ENCODE measurements around the gene DYNLT4. TPM values are rescaled to one million over a fixed set of nuclear protein-coding genes. Genes with fewer than 3 reads are reported as not detected.

Gene DYNLT4
- total and polyA plus RNA-seq, 8 donors = 0.38 to 25.5 (median 2.5) TPM; not detected in 4

DNA sequence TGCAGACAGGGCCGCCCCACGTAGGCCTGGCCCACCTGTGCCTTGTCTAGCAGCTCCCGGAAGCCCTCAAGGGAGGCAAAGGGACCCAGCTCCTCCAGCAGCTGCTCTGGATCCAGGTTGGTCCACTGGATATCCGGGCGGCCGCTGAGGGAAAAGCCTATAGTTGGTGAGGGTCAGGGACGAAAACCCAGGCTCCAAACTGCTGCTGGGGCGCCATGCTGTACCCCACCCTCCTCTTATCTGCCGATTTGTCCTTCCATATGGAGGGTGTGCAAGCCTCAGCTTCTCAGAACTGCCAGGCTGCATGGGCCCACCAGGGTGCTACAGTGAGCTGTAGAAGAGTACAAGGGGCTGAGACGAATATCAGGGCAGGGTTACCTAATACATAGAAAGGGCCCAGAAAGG, 23.8 kb upstream of the DYNLT4 start:
- intact Hi-C loops (cut with DNase I; ENCODE audit: low total_unique reads) = loop anchor here (10.0 kb wide), 1 partner anchor 174 kb away; no protein-coding TSS in a partner anchor
- Histone ChIP-seq H3K4me3 (no peak overlapping the region), H3K36me3 (no peaks in the 10 kb centered on the region), H3K4me1 (peaks cover 0 to 17% (median 5%) of the 10 kb centered on the region in 4 donors), H3K27me3 (no peaks in the 10 kb centered on the region), H3K9me3 (no peaks in the 10 kb centered on the region), H3K27ac (no peak overlapping the region)
- DNase-seq = no peak
- TF ChIP-seq POLR2AphosphoS5 (IDR thresholded peaks at IDR 0.05) = no peak
- TF ChIP-seq POLR2A (IDR thresholded peaks at IDR 0.05) = no peak
- TF ChIP-seq, protein P1, sequence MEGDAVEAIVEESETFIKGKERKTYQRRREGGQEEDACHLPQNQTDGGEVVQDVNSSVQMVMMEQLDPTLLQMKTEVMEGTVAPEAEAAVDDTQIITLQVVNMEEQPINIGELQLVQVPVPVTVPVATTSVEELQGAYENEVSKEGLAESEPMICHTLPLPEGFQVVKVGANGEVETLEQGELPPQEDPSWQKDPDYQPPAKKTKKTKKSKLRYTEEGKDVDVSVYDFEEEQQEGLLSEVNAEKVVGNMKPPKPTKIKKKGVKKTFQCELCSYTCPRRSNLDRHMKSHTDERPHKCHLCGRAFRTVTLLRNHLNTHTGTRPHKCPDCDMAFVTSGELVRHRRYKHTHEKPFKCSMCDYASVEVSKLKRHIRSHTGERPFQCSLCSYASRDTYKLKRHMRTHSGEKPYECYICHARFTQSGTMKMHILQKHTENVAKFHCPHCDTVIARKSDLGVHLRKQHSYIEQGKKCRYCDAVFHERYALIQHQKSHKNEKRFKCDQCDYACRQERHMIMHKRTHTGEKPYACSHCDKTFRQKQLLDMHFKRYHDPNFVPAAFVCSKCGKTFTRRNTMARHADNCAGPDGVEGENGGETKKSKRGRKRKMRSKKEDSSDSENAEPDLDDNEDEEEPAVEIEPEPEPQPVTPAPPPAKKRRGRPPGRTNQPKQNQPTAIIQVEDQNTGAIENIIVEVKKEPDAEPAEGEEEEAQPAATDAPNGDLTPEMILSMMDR (IDR thresholded peaks at IDR 0.05) = no peak
- 74 to 88% (median 82%) methylated on average over 7 to 10 of the region's 10 CpGs for WGBS, 5 donors

DNA sequence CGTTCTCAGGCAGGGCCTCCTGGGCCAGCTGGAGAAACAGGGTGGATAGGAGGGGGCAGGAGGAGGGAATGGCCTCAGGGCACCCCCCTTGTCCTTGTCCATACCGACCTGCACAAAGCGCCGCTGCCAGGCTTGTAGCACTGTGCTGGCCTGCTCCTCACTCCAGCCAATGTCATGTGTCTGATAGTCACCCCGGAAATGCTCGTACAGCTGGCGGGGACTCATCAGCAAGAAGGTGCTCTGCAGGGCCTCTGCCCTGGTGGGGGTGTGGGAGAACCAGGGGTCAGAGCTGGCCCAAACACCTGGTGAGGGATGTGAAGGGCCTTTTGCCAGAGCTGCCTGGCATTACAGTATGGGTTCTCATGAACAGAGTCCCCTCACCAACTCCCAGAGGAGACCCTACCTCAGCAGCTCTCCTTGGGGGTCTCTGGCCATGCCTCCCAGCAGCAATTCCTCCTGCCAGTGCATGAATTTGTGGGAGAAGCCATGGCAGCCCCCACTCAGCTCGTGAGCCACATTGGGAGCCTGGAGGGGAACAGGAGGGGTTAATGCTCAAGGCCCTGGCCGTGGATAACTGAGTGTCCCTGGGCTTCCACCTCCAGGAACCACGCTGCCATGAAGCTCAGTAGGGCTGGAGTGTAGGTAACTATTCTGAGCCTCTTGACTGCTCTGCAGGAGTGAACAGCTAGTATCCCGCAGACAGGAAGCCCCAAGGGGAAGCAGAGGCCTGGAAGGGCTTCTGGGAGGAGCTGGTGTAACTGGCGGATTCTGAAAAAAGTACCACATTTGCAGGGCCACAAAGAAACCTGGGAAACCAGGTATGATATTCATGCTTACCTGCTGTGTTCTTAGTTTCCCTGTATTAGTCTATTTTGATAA, 22.6 kb upstream of the DYNLT4 start:
- Histone ChIP-seq H3K4me3 (no peak overlapping the region), H3K4me1 (peaks cover 0 to 17% (median 3%) of the 10 kb centered on the region in 4 donors), H3K27me3 (no peaks in the 10 kb centered on the region), H3K27ac (no peak overlapping the region), H3K9me3 (no peaks in the 10 kb centered on the region), H3K36me3 (no peaks in the 10 kb centered on the region)
- intact Hi-C loops (cut with DNase I; ENCODE audit: low total_unique reads) = loop anchor here (10.0 kb wide), 1 partner anchor 175 kb away; no protein-coding TSS in a partner anchor
- DNase-seq = no peak
- no peak for TF ChIP-seq EP300 (IDR thresholded peaks at IDR 0.05)
- TF ChIP-seq, protein P1 (IDR thresholded peaks at IDR 0.05) = no peak
- TF ChIP-seq POLR2A (IDR thresholded peaks at IDR 0.05) = no peak
- 82 to 91% (median 85%) methylated on average over 8 to 12 of the region's 12 CpGs for WGBS, 5 donors

DNA sequence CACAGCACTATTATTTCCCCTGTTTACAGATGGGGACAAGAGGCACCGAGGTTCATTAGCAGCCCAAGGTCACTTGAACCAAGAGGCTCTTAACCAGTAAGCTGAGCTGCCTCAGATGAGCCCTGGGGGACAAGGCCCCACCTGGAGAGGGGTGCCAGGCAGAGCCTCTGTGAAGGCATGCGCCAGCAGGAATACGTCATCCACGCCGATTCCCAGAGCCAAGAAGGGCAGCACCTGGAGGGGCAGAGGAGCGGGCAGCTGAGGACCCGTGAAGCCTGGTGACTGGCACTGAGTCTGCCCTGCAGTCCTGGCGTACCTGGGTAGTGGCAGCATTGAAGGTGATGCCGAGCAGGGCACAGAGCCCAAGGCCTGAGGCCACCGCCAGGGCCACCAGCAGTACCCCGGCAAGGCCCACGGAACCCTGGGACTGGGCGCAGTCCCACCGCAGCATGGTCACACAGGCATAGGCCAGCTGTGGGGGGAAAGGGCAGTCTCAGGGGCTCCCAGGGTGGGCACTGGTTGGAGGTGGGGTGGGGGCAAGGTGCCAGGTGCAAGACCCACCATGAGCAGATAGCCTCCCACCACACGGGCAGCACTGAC, 21.8 kb upstream of the DYNLT4 start:
- H3K27ac ChIP-seq = no peak overlapping the region
- intact Hi-C loops (cut with DNase I; ENCODE audit: low total_unique reads) = no loop called here
- H3K4me3 ChIP-seq = no peak overlapping the region
- TF ChIP-seq EP300 (IDR thresholded peaks at IDR 0.05) = no peak
- no peak for TF ChIP-seq POLR2AphosphoS5 (IDR thresholded peaks at IDR 0.05)
- TF ChIP-seq, protein P1 (IDR thresholded peaks at IDR 0.05) = no peak
- no peak for TF ChIP-seq POLR2A (IDR thresholded peaks at IDR 0.05)
- H3K4me1 ChIP-seq = peaks cover 0 to 17% (median 3%) of the 10 kb centered on the region in 4 donors
- WGBS, 5 donors = 92 to 97% (median 95%) methylated on average over 10 to 15 of the region's 15 CpGs
- DNase-seq = no peak
- no peaks in the 10 kb centered on the region for H3K27me3 ChIP-seq
- no peaks in the 10 kb centered on the region for H3K36me3 ChIP-seq
- no peaks in the 10 kb centered on the region for H3K9me3 ChIP-seq

DNA sequence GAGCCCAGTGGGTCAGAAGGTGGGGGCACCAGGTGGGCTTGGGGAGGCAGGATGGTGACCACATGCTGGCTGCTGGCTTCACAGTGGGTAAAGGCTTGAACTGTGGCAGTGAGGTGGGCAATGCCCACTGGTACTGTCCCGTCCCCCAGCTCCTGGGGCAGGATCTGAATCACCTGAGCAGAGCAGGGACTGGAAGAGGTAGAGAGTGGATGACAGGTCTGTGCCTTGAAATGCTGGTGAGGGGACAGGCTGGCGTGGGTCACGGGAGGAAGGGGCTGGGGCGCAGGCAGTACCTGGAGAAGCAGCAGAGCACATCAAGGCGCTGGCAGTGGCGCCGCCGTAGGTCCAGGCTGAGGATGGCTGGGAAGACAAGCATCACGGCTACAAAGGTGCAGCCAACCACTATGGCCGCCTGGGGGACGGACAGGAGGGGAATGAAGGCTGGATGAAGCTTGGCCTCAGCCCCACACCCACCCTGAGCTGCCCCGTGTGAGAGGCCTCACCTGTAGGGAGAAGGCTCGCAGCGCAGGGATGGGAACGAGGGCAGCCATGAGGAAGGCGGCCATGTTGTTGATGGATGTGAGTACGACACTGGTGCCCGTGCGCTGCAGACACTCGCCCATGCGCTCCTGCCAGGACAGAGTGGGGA, 21.0 kb upstream of the DYNLT4 start:
- DNase-seq = no peak
- 91 to 96% (median 94%) methylated on average over 21 of the region's 21 CpGs for WGBS, 5 donors

More for the DNA sequence above, 21.0 kb upstream of the DYNLT4 start:
- Histone ChIP-seq H3K9me3 (no peaks in the 10 kb centered on the region), H3K4me3 (no peak overlapping the region), H3K36me3 (no peaks in the 10 kb centered on the region), H3K27me3 (no peaks in the 10 kb centered on the region), H3K27ac (no peak overlapping the region), H3K4me1 (peaks cover 0 to 17% (median 3%) of the 10 kb centered on the region in 4 donors)
- TF ChIP-seq EP300 (IDR thresholded peaks at IDR 0.05) (no peak), POLR2A (IDR thresholded peaks at IDR 0.05) (no peak), POLR2AphosphoS5 (IDR thresholded peaks at IDR 0.05) (no peak)
- TF ChIP-seq, protein P1 (IDR thresholded peaks at IDR 0.05) = no peak
- intact Hi-C loops (cut with DNase I; ENCODE audit: low total_unique reads) = no loop called here
